PFSK-1 (cell line): ENCODE results near the gene GRIK1.

Experiments used
- POLR2AphosphoS5 ChIP-seq: IDR thresholded peaks from 2 replicates; pipeline ENCODE4 v1.6.1; 2012; ENCODE audit warnings: low read depth, mild to moderate bottlenecking, control low read depth, low read length, moderate library complexity
- SIN3A ChIP-seq: IDR thresholded peaks from 2 replicates; pipeline ENCODE4 v1.6.1; 2012; ENCODE audit warnings: mild to moderate bottlenecking, low read length, moderate library complexity, borderline replicate concordance; ENCODE audit not compliant: insufficient read depth
- TAF1 ChIP-seq: IDR thresholded peaks from 2 replicates; pipeline ENCODE4 v1.6.1; 2012; ENCODE audit warnings: low read length, control low read depth, borderline replicate concordance; ENCODE audit not compliant: insufficient read depth
- TF ChIP-seq, protein P1 (sequence below), 2 experiments: IDR thresholded peaks; 2 replicates each; pipeline versions ENCODE4 v1.6.1 to v1.8.0; 2011 to 2012; ENCODE audit warnings: low read depth in 2 of 2, low read length in 2 of 2, control low read depth in 1 of 2, inconsistent platforms in 1 of 2, mild to moderate bottlenecking in 1 of 2, moderate library complexity in 1 of 2; ENCODE audit not compliant: insufficient read depth in 1 of 2

GRCh38 chr21:29753216-29753615 lies 186.6 kb downstream of the GRIK1 start:
- no peak for TF ChIP-seq SIN3A
- TF ChIP-seq POLR2AphosphoS5, result no peak
- TF ChIP-seq, protein P1, sequence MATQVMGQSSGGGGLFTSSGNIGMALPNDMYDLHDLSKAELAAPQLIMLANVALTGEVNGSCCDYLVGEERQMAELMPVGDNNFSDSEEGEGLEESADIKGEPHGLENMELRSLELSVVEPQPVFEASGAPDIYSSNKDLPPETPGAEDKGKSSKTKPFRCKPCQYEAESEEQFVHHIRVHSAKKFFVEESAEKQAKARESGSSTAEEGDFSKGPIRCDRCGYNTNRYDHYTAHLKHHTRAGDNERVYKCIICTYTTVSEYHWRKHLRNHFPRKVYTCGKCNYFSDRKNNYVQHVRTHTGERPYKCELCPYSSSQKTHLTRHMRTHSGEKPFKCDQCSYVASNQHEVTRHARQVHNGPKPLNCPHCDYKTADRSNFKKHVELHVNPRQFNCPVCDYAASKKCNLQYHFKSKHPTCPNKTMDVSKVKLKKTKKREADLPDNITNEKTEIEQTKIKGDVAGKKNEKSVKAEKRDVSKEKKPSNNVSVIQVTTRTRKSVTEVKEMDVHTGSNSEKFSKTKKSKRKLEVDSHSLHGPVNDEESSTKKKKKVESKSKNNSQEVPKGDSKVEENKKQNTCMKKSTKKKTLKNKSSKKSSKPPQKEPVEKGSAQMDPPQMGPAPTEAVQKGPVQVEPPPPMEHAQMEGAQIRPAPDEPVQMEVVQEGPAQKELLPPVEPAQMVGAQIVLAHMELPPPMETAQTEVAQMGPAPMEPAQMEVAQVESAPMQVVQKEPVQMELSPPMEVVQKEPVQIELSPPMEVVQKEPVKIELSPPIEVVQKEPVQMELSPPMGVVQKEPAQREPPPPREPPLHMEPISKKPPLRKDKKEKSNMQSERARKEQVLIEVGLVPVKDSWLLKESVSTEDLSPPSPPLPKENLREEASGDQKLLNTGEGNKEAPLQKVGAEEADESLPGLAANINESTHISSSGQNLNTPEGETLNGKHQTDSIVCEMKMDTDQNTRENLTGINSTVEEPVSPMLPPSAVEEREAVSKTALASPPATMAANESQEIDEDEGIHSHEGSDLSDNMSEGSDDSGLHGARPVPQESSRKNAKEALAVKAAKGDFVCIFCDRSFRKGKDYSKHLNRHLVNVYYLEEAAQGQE (IDR thresholded peaks at IDR 0.05; ENCODE audit: insufficient read depth in 1 of 2, low read depth in 2 of 2, low read length in 2 of 2), result no peak
- TF ChIP-seq TAF1, result no peak
